HG03378 (cell line): ENCODE measurements around the gene ECI1.
A peak's percentile ranks its signal among the peaks of the same experiment; 100 is the strongest.

Experiments
- ATAC-seq: cut with Tn5 transposase; IDR thresholded peaks from one replicate; pipeline ENCODE4 v1.9.1; 2021; ENCODE audit warnings: mild to moderate bottlenecking, moderate library complexity; ENCODE audit not compliant: unreplicated experiment

ECI1 gene

GRCh38 chr16:2234813-2235170 is 16.6 kb downstream of the ECI1 start:
- no peak for ATAC-seq

GRCh38 chr16:2233872-2234812 is 17.2 kb downstream of the ECI1 start:
- ATAC-seq = no peak

DNA sequence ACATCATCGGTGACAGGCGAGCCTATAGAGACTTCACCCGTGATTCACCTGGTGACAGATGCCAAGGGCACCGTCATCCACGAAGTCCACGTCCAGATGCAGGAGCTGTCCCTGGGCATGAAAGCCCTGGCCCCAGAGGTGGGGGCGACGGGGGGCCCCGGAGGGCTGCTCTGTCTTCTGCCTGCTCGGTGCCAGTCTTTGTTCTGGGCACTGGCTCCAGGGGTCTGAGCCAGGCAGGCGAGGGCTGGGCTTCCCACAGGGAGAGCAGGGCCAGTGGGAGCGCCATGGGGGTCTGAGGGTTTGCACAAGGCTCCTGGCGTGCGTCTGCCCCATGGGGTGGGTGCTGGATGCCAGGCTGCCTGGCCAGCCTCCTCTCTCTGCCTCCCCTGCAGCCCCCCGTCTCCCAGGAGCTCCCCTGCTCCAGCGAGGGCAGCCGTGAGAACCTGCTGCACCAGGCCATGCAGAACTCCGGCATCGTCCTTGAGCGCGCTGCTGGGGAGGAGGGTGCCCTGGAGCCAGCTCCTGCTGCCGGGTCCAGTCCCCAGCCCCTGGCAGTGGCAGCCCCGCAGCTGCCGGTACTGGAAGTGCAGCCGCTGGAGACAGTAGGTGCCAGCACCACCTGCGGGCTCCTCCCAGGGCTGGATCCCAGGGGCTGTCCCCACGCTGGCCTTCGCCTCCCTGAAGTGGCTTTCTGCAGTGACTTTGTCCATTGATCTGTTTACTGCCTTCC is 18.2 kb downstream of the ECI1 start:
- no peak for ATAC-seq

DNA sequence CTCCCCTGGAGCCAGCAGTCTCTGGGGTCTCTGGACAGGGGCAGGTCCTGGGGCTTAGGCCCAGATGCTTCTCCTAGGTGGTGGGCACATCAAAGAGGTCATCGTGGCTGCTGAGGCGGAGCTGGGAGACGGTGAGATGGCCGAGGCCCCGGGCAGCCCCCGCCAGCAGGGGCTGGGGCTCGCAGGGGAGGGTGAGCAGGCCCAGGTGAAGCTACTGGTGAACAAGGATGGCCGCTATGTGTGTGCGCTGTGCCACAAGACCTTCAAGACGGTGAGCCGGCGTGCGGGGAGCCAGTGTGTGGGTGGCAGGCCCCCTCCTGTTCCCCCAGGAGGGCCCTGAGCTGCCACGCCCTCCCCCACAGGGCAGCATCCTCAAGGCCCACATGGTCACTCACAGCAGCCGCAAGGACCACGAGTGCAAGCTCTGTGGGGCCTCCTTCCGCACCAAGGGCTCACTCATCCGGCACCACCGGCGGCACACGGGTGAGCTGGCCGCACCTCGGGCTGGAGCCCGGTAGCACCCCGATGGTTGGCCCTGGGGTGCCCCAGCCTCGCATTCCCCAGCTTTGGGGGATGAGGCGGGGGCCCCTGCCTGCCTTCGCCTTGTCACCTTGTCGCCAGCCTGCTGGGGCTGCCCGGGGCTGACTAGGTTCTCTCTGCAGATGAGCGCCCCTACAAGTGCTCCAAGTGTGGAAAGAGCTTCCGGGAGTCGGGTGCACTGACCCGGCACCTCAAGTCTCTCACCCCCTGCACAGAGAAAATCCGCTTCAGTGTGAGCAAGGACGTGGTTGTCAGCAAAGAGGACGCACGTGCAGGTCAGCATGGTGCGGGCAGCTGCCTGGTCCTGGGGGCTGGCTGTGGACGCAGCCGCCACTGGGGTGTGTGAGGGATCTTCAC is 19.0 kb downstream of the ECI1 start:
- no peak for ATAC-seq

GRCh38 chr16:2231016-2231931 is 20.1 kb downstream of the ECI1 start:
- ATAC-seq = no peak

GRCh38 chr16:2230376-2230775 is 21.0 kb downstream of the ECI1 start:
- no peak for ATAC-seq

- ATAC-seq = no peak
Observed at GRCh38 chr16:2229632-2230250, 21.6 kb downstream of the ECI1 start.

DNA sequence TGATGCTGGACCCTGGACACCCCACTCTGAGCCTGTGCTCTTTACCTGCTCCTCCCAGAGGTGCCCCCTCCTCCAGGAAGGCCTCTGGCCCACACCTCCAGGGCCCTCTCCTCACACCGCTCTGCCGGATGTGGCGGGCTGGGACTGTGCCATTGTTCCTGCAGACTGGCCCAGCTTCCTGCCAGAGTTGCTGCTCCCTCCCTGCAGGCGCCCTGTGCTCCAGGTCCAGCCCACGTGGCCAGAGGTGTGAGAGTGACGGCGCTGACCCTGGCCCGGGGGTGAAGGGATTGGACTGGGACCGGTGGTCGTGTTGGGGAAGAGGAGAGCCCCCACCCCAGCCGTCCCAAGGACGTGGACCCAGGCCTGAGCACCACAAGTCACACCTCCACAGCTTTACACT is 22.3 kb downstream of the ECI1 start:
- ATAC-seq = no peak

GRCh38 chr16:2228161-2228824 is 23.1 kb downstream of the ECI1 start:
- no peak for ATAC-seq

GRCh38 chr16:2226918-2227317 is 24.5 kb downstream of the ECI1 start:
- ATAC-seq = no peak

DNA sequence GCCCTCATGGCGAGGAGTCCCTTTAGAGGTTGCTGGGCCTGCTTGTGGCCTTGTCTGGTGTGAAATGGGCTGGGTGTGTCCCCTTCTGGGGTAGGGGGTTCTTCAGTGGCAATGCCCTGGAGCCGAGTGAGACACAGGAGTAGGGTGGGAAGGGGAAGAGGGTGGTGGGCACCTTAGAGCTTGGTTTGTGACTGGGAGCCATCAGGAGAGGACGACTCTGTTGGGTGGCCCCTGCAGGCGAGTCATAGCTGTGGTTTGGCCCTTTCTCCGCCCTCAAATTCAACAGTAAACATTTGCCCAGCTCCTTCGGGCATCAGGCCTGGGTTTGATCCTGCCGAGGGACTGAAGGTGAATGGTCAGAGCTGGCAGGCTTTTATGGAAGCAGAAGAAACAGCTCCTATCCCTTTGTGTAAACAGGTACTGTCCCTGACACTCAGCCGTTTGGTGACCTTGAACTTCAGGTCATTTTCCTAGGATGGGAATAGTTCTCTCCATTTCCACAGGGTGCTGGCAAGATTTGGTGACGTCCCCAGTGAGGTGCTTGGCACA is 25.1 kb downstream of the ECI1 start:
- ATAC-seq = no peak

- no peak for ATAC-seq
Observed at GRCh38 chr16:2223942-2224486, 27.4 kb downstream of the ECI1 start.

DNA sequence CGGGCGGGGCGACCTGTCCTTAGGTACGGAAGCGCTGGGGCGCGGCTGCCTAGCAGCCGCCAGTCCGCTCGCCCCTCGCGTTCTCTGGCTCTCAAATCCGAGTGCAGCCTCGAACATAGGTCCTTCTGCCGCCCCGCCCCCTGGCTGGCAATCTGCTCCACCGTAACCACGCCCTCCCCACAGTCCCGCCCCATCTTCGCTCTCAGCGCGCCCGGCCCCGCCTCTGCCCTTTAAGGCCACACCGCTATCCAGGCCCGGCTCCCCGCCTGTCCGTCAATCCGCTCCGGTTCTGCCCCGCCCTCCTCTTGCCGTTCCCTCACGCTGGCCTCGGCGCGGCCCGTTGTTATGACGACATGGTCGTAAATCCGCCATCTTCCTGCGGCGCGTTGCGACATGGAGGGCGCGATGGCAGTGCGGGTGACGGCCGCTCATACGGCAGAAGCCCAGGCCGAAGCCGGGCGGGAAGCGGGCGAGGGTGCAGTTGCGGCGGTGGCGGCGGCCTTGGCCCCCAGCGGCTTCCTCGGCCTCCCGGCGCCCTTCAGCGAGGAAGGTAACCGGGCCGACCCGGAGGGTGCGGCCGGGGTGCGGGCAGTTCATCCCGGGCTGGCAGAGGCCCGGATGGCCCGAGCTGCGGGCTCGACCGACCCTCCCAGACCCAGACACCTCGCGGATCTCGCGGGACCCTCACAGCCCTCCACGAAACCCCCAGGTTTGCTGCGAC is 28.0 kb downstream of the ECI1 start, which contains the start of gene E4F1:
Gene E4F1, plus strand, starts transcription at position 371 of the 721 bp plus-strand sequence. Its CDS starts 23 bp downstream, at position 394.
- peak; percentile 81 for ATAC-seq

GRCh38 chr16:2216330-2216729 is 35.1 kb downstream of the ECI1 start:
- no peak for ATAC-seq

GRCh38 chr16:2214719-2214968 is 36.7 kb downstream of the ECI1 start, which contains the start of gene PGP:
PGP (minus strand) TSS chr16:2214840; CDS start chr16:2214777, 63 bp downstream.
- no peak for ATAC-seq

GRCh38 chr16:2213817-2214718 is 37.3 kb downstream of the ECI1 start:
- peak; percentile 7 for ATAC-seq
